Measurements from ENCODE around the gene PTCD1.

Gene PTCD1

DNA sequence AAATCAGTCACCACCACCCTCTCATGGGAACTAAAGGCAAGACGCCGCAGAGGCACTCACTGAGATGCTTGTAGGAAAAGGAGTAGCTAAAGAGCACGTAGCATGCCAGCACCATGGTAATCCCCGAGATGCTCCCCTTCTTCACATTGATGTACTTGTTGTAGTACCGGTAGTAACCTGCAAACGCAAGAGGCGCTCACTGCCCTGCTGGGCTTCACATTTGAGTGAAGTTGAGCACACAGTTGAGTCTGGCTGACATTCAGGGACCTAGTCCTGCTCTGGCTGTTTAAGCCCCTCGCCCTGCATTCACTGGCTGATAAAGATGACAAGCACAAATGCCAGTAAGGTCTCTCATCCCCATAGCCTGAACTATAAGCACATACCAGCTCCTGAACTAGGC, 20.5 kb upstream of the PTCD1 start:
- TF ChIP-seq, protein P1, sequence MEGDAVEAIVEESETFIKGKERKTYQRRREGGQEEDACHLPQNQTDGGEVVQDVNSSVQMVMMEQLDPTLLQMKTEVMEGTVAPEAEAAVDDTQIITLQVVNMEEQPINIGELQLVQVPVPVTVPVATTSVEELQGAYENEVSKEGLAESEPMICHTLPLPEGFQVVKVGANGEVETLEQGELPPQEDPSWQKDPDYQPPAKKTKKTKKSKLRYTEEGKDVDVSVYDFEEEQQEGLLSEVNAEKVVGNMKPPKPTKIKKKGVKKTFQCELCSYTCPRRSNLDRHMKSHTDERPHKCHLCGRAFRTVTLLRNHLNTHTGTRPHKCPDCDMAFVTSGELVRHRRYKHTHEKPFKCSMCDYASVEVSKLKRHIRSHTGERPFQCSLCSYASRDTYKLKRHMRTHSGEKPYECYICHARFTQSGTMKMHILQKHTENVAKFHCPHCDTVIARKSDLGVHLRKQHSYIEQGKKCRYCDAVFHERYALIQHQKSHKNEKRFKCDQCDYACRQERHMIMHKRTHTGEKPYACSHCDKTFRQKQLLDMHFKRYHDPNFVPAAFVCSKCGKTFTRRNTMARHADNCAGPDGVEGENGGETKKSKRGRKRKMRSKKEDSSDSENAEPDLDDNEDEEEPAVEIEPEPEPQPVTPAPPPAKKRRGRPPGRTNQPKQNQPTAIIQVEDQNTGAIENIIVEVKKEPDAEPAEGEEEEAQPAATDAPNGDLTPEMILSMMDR (IDR thresholded peaks at IDR 0.05; ENCODE audit: low read depth, low read length, missing control alignments): peak; percentile 48

DNA sequence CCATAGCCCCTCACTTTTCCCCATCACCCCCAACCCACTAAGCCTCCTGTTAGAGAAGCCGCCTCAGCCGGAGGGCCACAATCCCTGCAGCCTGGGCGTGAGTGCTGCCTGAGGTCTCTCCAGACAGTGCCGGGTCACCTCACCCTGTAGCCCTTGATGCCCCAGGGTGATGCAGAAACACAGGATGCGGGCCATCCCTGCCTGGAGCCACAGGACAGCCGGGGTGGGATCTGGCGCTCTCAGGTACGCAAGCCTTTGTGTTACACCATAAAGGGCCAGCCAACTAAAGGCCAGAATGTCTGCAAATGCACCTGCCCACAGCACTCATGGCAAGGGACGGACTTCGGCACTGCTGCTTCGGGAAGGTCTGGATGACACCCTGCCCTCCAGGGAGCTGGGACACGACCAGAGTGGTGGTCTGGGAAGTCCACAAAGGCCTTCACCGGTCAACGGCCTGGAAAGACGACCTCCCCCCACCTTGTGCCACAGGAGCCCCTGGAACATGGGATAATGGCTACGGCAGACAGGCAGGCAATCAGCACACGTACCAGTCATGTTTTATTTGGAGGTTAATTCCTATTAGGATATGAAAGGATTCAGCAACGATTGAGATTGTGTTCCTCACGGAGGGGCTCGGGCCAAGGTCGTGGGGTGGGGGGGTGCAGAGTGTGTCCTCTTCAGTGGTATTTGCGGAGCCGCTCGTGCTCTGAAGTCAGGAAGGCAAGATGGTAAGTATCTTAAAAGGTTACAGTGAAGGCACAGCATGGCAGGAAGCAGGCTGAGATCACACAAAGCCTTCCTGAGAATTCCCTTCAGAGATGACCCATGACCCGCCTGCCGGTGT, 19.3 kb upstream of the PTCD1 start:
- TF ChIP-seq, protein P1 (IDR thresholded peaks at IDR 0.05; ENCODE audit: low read depth, low read length, missing control alignments): no peak
- no peak overlapping the region for H3K4me3 ChIP-seq (replicated peaks; ENCODE audit: low read depth, low read length)
- DNase-seq (ENCODE audit: extremely low read depth, low read depth): no peak

More for the DNA sequence above, 20.5 kb upstream of the PTCD1 start:
- H3K4me3 ChIP-seq (replicated peaks; ENCODE audit: low read depth, low read length): no peak overlapping the region
- no peak for DNase-seq (ENCODE audit: extremely low read depth, low read depth)

GRCh38 chr7:99457050-99457649, 18.6 kb upstream of the PTCD1 start:
- H3K4me3 ChIP-seq (replicated peaks; ENCODE audit: low read depth, low read length): no peak overlapping the region
- no peak for DNase-seq (ENCODE audit: extremely low read depth, low read depth)
- TF ChIP-seq, protein P1 (IDR thresholded peaks at IDR 0.05; ENCODE audit: low read depth, low read length, missing control alignments): no peak

GRCh38 chr7:99456288-99456687, 17.7 kb upstream of the PTCD1 start:
- H3K4me3 ChIP-seq (replicated peaks; ENCODE audit: low read depth, low read length): no peak overlapping the region
- TF ChIP-seq, protein P1 (IDR thresholded peaks at IDR 0.05; ENCODE audit: low read depth, low read length, missing control alignments): no peak
- DNase-seq (ENCODE audit: extremely low read depth, low read depth): no peak

DNA sequence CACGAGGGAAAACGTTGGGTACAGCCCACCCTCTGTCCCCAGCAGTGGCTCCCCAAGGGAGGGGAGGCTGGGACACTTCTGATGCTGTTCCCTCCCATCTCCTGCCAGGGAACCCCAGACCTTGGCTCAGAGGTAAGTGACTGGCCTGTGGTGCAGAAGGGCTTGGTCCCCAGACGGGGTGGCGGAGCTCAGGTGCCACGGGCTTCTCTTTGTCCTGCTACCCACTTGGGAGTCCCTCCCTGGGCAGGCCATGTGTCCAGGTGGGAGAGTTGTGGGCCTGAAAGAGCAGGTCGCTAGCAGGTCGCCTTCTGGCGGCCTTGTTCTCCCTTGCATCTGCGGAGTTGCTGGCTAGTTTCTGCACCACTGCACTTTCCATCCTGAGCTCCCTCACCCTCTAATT, 17.3 kb upstream of the PTCD1 start:
- no peak overlapping the region for H3K4me3 ChIP-seq (replicated peaks; ENCODE audit: low read depth, low read length)
- no peak for DNase-seq (ENCODE audit: extremely low read depth, low read depth)
- TF ChIP-seq, protein P1 (IDR thresholded peaks at IDR 0.05; ENCODE audit: low read depth, low read length, missing control alignments): no peak

GRCh38 chr7:99453105-99453504, 14.5 kb upstream of the PTCD1 start:
- no peak overlapping the region for H3K4me3 ChIP-seq (replicated peaks; ENCODE audit: low read depth, low read length)
- DNase-seq (ENCODE audit: extremely low read depth, low read depth): no peak
- TF ChIP-seq, protein P1 (IDR thresholded peaks at IDR 0.05; ENCODE audit: low read depth, low read length, missing control alignments): no peak

Data from HFF-Myc (cell line).